HL-60 (cell line): ENCODE data around the gene TEC.
A peak's percentile ranks its signal among the peaks of the same experiment; 100 is the strongest.
"Not testable (repeated sequence)": the region's sequence is repeated elsewhere in the genome, so short reads cannot be mapped to it uniquely, and the experiment has no call there.

Experiments used
- DNase-seq, 2 experiments: peaks; one replicate each; pipeline ENCODE4 v3.0.0-alpha.2; 2010 to 2020; ENCODE audit warnings: low read depth in 1 of 2, low spot score in 1 of 2
- H3K27ac ChIP-seq: fragments of 250-450 bp; sonication (Bioruptor Pico); replicated peaks from 2 replicates; pipeline ENCODE4 v1.5.1; 2020; ENCODE audit warnings: mild to moderate bottlenecking, moderate library complexity
- H3K27me3 ChIP-seq: fragments of 250-450 bp; sonication (Bioruptor Pico); 2 replicates; pipeline ENCODE4 v1.5.1; 2021; ENCODE audit warnings: mild to moderate bottlenecking, moderate library complexity; ENCODE audit not compliant: insufficient read depth, poor library complexity, severe bottlenecking
- H3K4me3 ChIP-seq: replicated peaks from 2 replicates; pipeline ENCODE4 v1.5.1; 2011; ENCODE audit warnings: mild to moderate bottlenecking, control low read depth, low read length; ENCODE audit not compliant: insufficient read depth
- GABPA ChIP-seq: IDR thresholded peaks from 2 replicates; pipeline ENCODE4 v1.6.1; 2012; ENCODE audit warnings: low read depth
- POLR2AphosphoS5 ChIP-seq: IDR thresholded peaks from 2 replicates; pipeline ENCODE4 v1.6.1; 2012; ENCODE audit warnings: low read depth
- REST ChIP-seq: IDR thresholded peaks from 2 replicates; pipeline ENCODE4 v1.6.1; 2012; ENCODE audit warnings: low read depth; ENCODE audit not compliant: insufficient replicate concordance
- SPI1 ChIP-seq: IDR thresholded peaks from 2 replicates; pipeline ENCODE4 v1.6.1; 2012; ENCODE audit warnings: low read depth, mild to moderate bottlenecking, borderline replicate concordance
- TF ChIP-seq, protein P1 (sequence below): IDR thresholded peaks from one replicate; pipeline ENCODE4 v1.5.1; 2011; ENCODE audit warnings: low read length, control low read depth, inconsistent platforms; ENCODE audit not compliant: insufficient read depth

The TEC gene

GRCh38 chr4:48188390-48188789, 81.2 kb downstream of the TEC start:
- H3K27ac ChIP-seq, result no peak overlapping the region
- H3K27me3 ChIP-seq, result no peaks in the 10 kb centered on the region
- DNase-seq, result no peak
- no peak overlapping the region for H3K4me3 ChIP-seq
- TF ChIP-seq, protein P1, sequence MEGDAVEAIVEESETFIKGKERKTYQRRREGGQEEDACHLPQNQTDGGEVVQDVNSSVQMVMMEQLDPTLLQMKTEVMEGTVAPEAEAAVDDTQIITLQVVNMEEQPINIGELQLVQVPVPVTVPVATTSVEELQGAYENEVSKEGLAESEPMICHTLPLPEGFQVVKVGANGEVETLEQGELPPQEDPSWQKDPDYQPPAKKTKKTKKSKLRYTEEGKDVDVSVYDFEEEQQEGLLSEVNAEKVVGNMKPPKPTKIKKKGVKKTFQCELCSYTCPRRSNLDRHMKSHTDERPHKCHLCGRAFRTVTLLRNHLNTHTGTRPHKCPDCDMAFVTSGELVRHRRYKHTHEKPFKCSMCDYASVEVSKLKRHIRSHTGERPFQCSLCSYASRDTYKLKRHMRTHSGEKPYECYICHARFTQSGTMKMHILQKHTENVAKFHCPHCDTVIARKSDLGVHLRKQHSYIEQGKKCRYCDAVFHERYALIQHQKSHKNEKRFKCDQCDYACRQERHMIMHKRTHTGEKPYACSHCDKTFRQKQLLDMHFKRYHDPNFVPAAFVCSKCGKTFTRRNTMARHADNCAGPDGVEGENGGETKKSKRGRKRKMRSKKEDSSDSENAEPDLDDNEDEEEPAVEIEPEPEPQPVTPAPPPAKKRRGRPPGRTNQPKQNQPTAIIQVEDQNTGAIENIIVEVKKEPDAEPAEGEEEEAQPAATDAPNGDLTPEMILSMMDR, result no peak
- TF ChIP-seq SPI1, result no peak
- TF ChIP-seq GABPA, result no peak
- TF ChIP-seq REST, result no peak
- no peak for TF ChIP-seq POLR2AphosphoS5

DNA sequence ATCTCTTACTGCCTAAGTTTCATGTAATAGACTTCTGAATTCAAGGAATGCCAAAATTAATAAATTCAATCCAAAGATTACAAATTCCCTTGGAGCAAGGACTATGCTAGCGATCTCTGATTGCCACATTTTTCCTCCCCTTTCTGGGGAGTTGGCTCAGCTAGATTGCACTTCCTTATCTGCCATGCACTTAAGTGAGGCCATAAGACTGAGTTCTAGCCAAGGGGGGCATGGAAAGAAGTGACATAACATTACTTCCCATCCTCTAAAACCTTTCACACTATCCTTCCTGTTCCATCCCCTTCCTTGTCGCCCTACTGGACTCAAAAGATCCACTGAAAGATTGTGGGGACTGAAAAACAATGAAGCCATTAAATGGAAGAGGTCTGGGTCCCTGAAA, 81.8 kb downstream of the TEC start:
- DNase-seq, result peak; percentile 22 to 55
- Histone ChIP-seq H3K27me3 (no peaks in the 10 kb centered on the region), H3K4me3 (no peak overlapping the region), H3K27ac (no peak overlapping the region)
- TF ChIP-seq SPI1 (peak; percentile 77), REST (no peak)

DNA sequence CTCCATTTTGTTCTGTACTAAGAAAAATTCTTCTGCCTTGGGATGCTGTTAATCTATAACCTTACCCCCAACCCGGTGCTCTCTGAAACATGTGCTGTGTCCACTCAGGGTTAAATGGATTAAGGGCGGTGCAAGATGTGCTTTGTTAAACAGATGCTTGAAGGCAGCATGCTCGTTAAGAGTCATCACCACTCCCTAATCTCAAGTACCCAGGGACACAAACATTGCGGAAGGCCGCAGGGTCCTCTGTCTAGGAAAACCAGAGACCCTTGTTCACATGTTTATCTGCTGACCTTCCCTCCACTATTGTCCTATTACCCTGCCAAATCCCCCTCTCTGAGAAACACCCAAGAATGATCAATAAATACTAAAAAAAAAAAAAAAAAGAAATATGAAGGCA, 82.6 kb downstream of the TEC start:
- DNase-seq, H3K27ac ChIP-seq, H3K4me3 ChIP-seq, H3K27me3 ChIP-seq: not testable (repeated sequence)

DNA sequence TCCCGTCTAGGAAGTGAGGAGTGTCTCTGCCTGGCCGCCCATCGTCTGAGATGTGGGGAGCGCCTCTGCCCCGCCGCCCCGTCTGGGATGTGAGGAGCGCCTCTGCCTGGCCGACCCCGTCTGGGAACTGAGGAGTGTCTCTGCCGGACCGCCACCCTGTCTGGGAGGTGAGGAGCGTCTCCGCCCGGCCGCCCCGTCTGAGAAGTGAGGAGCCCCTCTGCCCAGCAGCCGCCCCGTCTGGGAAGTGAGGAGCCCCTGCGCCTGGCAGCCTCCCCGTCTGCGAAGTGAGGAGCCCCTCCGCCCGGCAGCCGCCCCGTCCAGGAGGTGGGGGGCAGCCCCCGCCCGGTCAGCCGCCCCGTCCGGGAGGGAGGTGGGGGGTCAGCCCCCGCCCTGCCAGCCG, 83.2 kb downstream of the TEC start:
- H3K4me3 ChIP-seq, H3K27ac ChIP-seq, DNase-seq, H3K27me3 ChIP-seq: not testable (repeated sequence)

DNA sequence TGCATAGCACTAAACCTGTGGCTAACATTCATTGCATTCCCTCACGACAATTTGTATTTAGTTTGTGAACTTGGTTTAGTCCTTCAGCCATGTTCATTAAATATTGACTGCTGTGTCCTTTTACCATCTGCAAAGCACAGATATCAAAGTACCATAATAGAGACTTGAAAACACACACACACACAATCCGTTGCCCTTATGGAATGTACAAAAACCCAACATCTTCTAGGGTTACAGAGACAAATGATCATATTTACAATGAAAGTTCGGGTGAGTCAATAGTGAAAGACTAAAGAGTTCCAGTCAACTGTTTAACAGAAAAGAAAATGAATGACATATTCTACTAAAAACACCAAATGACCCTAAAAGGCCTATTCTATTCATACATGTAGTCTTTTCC, 84.8 kb downstream of the TEC start:
- no peak for TF ChIP-seq GABPA
- no peak for TF ChIP-seq SPI1
- TF ChIP-seq, protein P1, result no peak
- TF ChIP-seq POLR2AphosphoS5, result no peak
- TF ChIP-seq REST, result no peak
- no peak overlapping the region for H3K27ac ChIP-seq

More for the DNA sequence above, 84.8 kb downstream of the TEC start:
- no peak for DNase-seq
- Histone ChIP-seq H3K27me3 (no peaks in the 10 kb centered on the region), H3K4me3 (no peak overlapping the region)
